T-helper 2 cell (primary cell): ENCODE results near the gene ITGA2B.
A peak's percentile ranks its signal among the peaks of the same experiment; 100 is the strongest.

ENCODE experiments used
- DNase-seq, 5 experiments: peaks; one replicate each; pipeline versions ENCODE4 v3.0.0 to v3.0.0-alpha.2; 2012 to 2022

Gene ITGA2B

GRCh38 chr17:44390250-44390870, 911 bp upstream of the ITGA2B start:
- no peak for DNase-seq

- no peak for DNase-seq
These were observed 314 bp upstream of the ITGA2B start for GRCh38 chr17:44389723-44390202.

GRCh38 chr17:44387804-44388203, 1.6 kb downstream of the ITGA2B start:
- no peak for DNase-seq

GRCh38 chr17:44386182-44386525, 3.3 kb downstream of the ITGA2B start:
- no peak for DNase-seq

GRCh38 chr17:44385287-44386181, 3.9 kb downstream of the ITGA2B start:
- peak; percentile 60 to 89 (median 79) for DNase-seq

DNA sequence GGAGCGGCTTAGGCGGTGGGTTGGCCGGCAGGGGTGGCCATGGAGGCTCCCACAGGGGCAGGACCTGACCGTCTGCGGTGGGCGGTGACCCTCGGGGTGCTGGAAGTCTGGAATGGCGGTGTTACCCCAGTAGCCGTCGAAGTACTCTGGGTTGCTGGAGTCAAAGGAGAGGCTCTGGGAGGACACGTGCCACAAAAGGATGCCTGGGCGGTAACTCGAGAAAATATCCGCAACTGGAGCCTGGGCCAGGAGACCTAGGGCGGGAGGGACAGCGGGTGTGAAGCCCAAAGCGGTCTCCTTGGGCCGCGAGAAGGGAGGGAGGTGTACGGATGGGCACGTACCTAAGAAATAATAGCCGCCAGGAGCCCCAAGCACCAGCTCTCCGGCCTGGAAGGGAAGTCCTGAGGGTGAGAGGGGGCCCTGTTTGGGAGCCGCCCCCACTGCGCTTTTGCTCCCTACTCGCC, 4.6 kb downstream of the ITGA2B start:
- peak in 1 of 5 experiments; percentile 22 for DNase-seq

DNA sequence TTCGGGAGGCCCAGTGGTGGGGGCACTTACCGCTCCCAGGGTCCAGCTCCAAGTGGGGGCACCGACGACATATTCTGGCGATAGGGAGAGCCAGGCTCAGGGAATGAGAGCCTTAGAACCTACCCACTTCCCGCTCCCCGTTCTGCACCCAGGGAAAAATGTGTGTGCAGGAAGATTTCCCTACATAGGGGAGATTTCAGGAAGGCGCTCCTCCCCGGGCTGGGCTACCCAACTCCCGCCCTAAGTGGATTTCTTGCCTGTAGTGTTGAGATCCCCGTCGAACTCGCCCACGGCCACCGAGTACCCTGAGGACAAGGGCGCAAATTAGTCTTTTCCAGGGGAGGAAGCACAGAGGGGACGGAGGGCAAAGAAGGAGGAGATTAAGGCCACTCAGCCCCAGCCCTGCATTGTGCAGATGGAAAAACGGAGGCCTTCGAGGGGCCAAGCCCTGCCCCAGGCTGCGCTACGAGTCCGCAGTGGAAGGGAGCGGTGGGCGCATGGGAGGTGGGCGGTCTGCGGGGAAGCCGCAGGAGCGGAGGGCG, 5.1 kb downstream of the ITGA2B start:
- no peak for DNase-seq

DNA sequence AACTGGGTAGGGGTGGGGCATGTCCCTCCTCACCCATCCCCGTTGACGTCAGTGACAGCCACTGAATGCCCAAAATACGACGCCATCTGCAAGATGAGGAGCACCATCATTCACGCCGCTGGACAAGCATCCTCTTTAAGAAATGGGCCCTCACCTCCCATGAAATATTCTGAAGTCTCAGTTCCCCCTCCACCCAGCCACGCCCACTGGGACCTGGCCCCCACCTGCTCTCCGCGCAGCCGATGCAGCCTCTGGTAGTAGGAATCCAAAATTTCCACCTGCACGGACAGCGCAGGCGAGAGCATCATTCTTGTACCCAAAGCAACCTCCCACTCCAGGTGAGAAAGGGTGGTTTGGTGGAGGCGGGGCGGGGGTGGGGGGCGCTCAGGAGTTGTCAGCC, 5.6 kb downstream of the ITGA2B start:
- DNase-seq: no peak

DNA sequence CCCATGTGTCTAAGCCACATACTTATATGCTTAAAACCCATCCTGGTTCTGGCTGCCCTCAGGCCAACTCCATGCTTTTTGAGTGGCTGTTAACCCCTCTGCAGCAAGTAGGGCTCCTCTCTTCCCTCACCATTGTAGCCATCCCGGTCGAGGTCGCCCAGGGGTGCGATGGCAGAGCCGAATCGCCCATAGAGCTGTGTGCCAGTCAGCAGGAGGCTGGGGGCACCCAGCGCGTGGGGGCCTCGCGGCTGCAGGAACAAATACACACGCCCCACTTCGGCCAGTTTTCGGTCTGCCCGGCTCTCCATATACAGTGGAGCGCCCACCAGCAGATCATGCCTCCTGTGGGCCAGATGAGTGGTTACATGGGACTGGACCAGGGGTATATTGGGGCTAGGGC, 6.1 kb downstream of the ITGA2B start:
- DNase-seq: no peak

GRCh38 chr17:44382917-44383316, 6.5 kb downstream of the ITGA2B start:
- DNase-seq: no peak

- DNase-seq: no peak
These were observed 7.6 kb downstream of the ITGA2B start for GRCh38 chr17:44381810-44382305.

DNA sequence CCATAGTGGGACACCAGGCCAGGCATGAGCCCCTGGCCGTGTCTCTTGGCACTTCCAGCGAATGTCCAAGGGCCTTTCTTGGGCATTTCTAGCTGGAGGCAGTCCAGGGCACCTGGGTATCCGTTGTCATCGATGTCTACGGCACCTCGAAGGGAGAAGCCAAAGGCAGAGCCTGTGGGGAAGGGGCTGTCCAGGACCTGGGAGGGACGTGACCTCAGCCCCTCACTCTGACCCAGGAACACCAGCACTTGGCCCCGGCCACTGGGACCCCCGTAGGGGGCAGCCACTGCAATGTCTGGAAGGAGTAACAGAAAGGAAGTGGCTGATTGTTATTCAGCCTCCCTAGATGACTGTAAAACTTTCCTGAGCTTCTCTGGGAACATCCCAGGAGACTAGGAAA, 8.7 kb downstream of the ITGA2B start:
- DNase-seq: no peak

GRCh38 chr17:44379887-44380286, 9.6 kb downstream of the ITGA2B start:
- no peak for DNase-seq

GRCh38 chr17:44378171-44378705, 11.2 kb downstream of the ITGA2B start:
- no peak for DNase-seq

GRCh38 chr17:44376779-44377178, 12.7 kb downstream of the ITGA2B start:
- no peak for DNase-seq

GRCh38 chr17:44376124-44376523, 13.3 kb downstream of the ITGA2B start:
- no peak for DNase-seq

GRCh38 chr17:44375196-44376017, 14.0 kb downstream of the ITGA2B start:
- DNase-seq: no peak

GRCh38 chr17:44374306-44375195, 14.9 kb downstream of the ITGA2B start:
- no peak for DNase-seq

DNA sequence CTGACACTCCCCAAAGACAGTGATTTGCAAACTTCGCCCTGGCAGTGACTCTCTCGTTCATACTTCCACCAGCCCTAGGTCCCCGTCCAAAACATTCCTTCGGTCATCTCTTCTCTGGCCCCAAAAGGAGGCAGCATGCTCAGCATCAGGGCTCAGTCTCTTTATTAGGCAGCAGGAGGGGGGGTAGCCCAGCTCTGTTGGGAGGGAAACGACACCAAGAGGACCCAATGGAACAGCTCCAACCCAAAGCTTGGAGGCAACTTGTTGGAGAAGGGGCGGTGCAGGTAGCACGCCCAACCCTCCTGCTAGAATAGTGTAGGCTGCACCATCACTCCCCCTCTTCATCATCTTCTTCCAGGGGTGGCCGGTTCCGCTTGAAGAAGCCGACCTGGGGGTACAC, 17.4 kb downstream of the ITGA2B start:
- no peak for DNase-seq

GRCh38 chr17:44369414-44370023, 19.9 kb downstream of the ITGA2B start:
- peak in 1 of 5 experiments; percentile 36 for DNase-seq
